ENCODE results near the gene SLIT3.

SLIT3 gene

GRCh38 chr5:169300468-169301385 lies at the start of gene SLIT3:
TSS of gene SLIT3 (minus strand) at chr5:169301139. CDS start at chr5:169300709, 430 bp downstream.
- no peak for DNase-seq

DNA sequence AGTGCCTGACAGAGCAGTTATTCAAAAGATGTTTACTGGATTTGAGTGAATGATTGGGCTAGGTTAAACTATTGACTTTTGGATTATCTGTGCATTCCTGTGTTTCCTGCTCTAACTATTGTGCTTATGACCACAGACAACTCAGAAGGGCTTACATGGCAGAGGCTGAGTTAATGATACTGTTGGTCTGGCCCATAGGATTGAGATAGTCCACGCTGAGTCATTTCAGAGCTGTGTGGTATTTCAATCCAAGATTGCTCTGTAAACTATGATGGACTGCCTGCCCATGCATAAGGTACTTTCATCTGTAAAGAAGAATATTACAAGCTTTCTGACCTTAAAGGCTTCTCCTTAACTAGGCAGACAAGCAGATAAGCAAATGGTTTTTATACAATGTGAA lies 49.1 kb upstream of the SLIT3 start:
- DNase-seq = no peak

GRCh38 chr5:169347786-169348185 lies 46.8 kb upstream of the SLIT3 start:
- DNase-seq = no peak

- no peak for DNase-seq
Observed at GRCh38 chr5:169344629-169345028, 43.7 kb upstream of the SLIT3 start.

DNA sequence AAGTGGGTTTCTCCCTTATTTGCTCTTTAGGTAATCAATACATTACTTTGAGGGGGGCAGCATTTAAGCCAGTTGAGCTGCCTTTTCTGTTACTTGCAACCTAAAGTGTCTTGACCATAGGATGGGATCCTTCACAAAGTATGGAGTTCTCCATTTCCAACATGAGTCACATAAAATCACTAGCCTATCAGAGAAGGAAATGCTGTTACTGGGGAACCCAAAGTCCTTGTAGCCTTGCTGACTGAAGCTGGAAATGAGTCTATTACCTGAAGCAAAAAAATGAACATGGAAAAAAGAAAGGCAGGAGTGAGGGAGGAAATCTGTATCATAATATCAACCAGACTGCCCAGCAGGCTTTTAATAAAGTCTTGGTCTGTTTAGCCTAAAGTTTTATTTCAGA lies 42.8 kb upstream of the SLIT3 start:
- DNase-seq = no peak

- no peak for DNase-seq
Observed at GRCh38 chr5:169341556-169341955, 40.6 kb upstream of the SLIT3 start.

DNA sequence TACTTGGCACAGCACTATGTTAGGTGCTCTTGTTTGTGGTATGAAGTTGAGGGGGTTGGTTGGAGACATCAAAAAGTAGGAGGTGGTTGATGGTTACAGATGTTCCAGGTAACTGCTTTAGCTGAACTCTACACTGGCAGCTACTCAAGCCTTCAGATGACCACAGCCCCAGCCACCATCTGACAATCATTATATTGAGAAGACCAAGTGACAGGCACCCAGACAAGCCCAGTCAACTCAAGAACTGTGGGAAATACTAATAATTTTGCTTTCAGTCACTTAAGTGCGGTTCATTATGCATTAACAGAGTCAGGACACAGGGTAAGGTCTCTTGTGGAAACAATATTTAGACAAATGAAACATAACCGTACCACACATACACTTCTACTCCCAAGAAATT lies 38.9 kb upstream of the SLIT3 start:
- no peak for DNase-seq

GRCh38 chr5:169336242-169336641 lies 35.3 kb upstream of the SLIT3 start:
- no peak for DNase-seq

GRCh38 chr5:169335806-169336205 lies 34.9 kb upstream of the SLIT3 start:
- no peak for DNase-seq

GRCh38 chr5:169333518-169333917 lies 32.6 kb upstream of the SLIT3 start:
- DNase-seq = no peak

DNA sequence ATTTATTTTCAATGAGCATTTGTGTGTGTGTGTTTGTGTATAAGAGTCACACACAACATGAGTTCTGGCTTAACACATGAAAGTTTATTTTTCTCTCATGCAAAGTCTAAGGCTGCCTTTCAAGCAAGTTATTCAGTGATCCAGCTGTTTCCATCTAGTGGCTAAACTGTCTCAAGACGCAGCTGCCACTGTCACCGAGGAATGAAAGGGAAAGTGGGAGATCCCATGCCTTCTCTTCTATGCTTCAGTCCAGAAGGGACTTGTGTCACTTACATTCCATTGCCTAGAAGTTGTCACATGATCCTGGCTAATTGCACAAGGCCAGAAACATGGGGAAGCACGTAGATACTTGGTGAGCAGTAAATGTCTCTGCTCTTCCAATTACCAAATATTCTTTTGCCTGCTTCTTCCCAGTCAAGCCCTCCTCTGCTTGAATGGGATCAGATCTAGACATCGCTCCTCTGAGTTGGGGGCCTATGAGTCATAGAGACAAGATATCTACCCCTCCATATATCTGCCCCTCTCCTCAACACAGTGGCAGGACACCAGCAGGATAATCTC lies 30.4 kb upstream of the SLIT3 start:
- DNase-seq = no peak

- no peak for DNase-seq
Observed at GRCh38 chr5:169328401-169328800, 27.5 kb upstream of the SLIT3 start.

DNA sequence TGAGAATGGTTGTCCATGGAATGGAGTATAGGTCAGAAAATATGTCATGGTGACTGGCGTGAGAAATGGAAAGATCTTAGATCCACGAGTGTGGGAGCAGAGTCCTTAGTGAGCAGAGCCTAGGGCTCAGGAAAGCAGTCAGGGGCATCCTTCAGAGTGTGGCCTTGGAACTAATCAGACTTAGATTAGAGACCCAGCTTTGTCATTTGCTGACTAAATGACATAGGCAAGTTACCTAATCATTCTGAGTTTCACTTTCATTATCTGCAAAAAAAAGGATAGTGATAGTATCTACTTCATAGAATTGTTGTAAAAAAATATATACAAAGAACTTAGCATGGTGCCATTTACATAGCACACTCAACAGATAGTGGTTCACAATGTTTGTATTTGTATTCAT lies 24.3 kb upstream of the SLIT3 start:
- no peak for DNase-seq

- DNase-seq = no peak
Observed at GRCh38 chr5:169318556-169318955, 17.6 kb upstream of the SLIT3 start.

DNA sequence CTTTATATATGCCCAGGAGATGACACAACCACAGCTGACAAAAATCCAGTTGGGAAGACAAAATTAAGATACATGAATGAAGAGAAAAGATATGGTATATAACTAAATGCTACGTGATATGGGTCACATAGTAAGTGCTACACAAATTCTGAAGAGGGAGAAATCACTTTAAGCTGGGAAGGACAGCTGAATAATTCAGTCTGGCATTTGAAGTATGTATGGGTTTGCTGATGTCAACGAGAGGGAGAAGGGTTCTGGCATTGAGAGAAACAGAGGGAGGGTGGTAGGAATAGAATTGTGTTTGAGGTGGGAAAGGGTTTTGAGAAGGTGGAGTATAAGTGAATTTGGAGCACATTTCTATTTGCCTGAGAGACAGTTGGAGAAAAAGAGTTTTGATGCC lies 6.7 kb upstream of the SLIT3 start:
- DNase-seq = no peak

DNA sequence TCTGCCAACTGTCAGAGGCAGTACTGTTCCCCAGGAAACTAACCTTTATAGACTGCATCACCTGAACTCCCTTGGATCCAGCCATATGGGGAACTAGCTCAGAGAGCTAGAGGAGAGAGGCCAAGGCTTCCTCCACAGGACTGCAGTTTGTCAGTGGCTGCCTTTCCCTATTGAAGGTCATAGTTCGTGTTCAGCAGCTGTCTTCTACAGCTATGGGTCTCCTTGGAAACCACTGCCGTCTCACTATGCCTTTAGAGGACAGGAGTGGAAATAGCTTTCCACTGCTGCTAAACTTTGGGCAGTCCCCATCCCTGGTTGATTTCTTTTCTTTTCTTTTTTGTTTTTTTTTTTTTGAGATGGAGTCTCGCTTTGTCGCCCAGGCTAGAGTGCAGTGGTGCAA lies 4.4 kb upstream of the SLIT3 start:
- DNase-seq = no peak

- DNase-seq = no peak
Observed at GRCh38 chr5:169304175-169304574, 3.2 kb upstream of the SLIT3 start.

DNA sequence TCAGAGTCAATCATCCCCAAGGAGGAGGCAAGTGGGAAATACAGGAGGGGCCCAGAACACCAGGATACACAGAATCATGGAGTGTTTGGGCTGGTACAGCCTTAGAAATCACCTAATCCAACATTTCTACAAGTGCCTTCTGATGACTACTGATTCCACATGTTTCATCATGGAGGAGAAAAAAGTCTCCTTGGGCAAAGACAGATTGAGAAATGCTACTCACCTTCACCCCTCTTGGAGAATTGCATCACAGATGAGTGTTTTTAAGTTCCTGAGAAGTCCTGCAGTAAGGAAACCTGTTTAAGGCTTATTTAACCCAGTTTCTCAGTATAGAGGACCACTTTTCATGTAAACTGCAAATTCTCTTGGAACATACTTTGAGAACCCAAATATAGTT lies 2.2 kb upstream of the SLIT3 start:
- DNase-seq = no peak

- DNase-seq = peak; percentile 70
Observed at GRCh38 chr5:169302491-169303118, 1.7 kb upstream of the SLIT3 start.

GRCh38 chr5:169301986-169302385 lies 1.0 kb upstream of the SLIT3 start:
- DNase-seq = no peak

GRCh38 chr5:169301386-169301934 lies 521 bp upstream of the SLIT3 start:
- no peak for DNase-seq

- no peak for DNase-seq
Observed at GRCh38 chr5:169299663-169300467, 1.1 kb downstream of the SLIT3 start.

DNA sequence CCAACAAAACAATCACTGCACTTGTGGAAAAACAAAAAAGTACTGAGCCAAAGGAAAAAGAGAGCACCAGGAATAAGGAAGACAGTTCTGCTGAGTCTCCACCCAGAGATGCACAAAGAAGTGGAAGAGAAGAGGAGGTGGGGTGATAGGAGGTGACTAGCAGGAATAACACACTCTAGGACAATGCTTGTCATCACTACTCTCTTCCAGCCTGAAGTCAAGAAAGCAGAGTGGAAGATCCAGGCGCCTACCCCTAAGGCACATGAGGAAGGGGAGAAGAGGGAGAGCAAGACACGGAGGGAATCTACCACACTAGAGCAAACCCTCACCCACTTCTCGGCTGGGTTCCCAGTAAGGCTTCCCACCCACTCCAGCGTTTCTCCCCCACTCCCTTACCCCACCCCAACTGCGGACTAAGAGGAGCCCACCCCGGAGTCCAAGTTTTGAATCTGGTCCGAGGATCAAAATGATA lies 1.7 kb downstream of the SLIT3 start:
- DNase-seq = no peak

Data from NCI-H1048 (cell line).